IMR-90 (cell line): ENCODE measurements around the gene UNC119. TPM values are rescaled to one million over a fixed set of nuclear protein-coding genes. Genes with fewer than 3 reads are reported as not detected.
A peak's percentile ranks its signal among the peaks of the same experiment; 100 is the strongest.

Experiments
- ATAC-seq: fragments of 200-7000 bp; cut with Tn5 transposase; 2 replicates; pipeline ENCODE4 v1.9.1; 2020; ENCODE audit warnings: low read depth, mild to moderate bottlenecking, moderate library complexity
- BruUV-seq: library from RNA; stranded (reverse); fragments of 400-500 nt; replicated peaks from 2 replicates; lab custom pipeline; 2021; lab: Mats Ljungman, UMichigan
- CTCF ChIA-PET: fragments of 300-600 bp; formaldehyde crosslinking; extraction: SDS; loops from one replicate; lab custom pipeline; 2021; ENCODE audit warnings: antibody characterized with exemption; lab: Yijun Ruan, JAX
- POLR2A ChIA-PET: fragments of 300-600 bp; sonication (Branson Sonifier 250); formaldehyde crosslinking; loops from one replicate; lab custom pipeline; 2022; ENCODE audit warnings: antibody characterized with exemption; ENCODE audit not compliant: unreplicated experiment; lab: Charles Lee
- DNase-seq: peaks from one replicate; pipeline ENCODE4 v3.0.0; 2013
- H2AFZ ChIP-seq: replicated peaks from 2 replicates; pipeline ENCODE3; 2013; ENCODE audit warnings: low read length, mild to moderate bottlenecking; ENCODE audit not compliant: poor library complexity
- H2AK5ac ChIP-seq: 2 replicates; pipeline ENCODE4 v1.6.1; 2013; ENCODE audit warnings: low read depth, low read length, inconsistent platforms
- H2AK9ac ChIP-seq: replicated peaks from 2 replicates; pipeline ENCODE3; 2013; ENCODE audit warnings: mild to moderate bottlenecking, low read depth, low read length, moderate library complexity; ENCODE audit not compliant: poor library complexity
- H2BK120ac ChIP-seq: 2 replicates; pipeline ENCODE4 v1.6.1; 2013; ENCODE audit warnings: low read depth, low read length, inconsistent platforms
- H2BK15ac ChIP-seq: 3 replicates; pipeline ENCODE4 v1.6.1; 2013; ENCODE audit warnings: low read depth, low read length, inconsistent platforms
- H2BK20ac ChIP-seq: 2 replicates; pipeline ENCODE4 v1.6.1; 2013; ENCODE audit warnings: low read depth, mild to moderate bottlenecking, inconsistent platforms, low read length, moderate library complexity
- H2BK5ac ChIP-seq: 2 replicates; pipeline ENCODE4 v1.6.1; 2013; ENCODE audit warnings: mild to moderate bottlenecking, low read depth, low read length, inconsistent platforms; ENCODE audit not compliant: poor library complexity, severe bottlenecking
- H3K14ac ChIP-seq: replicated peaks from 2 replicates; pipeline ENCODE4 v1.6.1; 2013; ENCODE audit warnings: low read depth, low read length, inconsistent platforms
- H3K18ac ChIP-seq: 2 replicates; pipeline ENCODE4 v1.6.1; 2013; ENCODE audit warnings: low read depth, low read length, control low read depth
- H3K23ac ChIP-seq: 2 replicates; pipeline ENCODE4 v1.6.1; 2013; ENCODE audit warnings: low read depth, low read length, inconsistent platforms
- H3K27ac ChIP-seq: 2 replicates; pipeline ENCODE4 v1.5.1; 2013; ENCODE audit warnings: mild to moderate bottlenecking, control low read depth, low read length; ENCODE audit not compliant: insufficient read depth
- H3K27me3 ChIP-seq: 2 replicates; pipeline ENCODE4 v1.6.1; 2013; ENCODE audit warnings: low read length; ENCODE audit not compliant: control insufficient read depth, insufficient read depth
- H3K36me3 ChIP-seq: 2 replicates; pipeline ENCODE4 v1.6.1; 2013; ENCODE audit warnings: low read length, mixed read lengths; ENCODE audit not compliant: control insufficient read depth, insufficient read depth
- H3K4ac ChIP-seq: 2 replicates; pipeline ENCODE4 v1.6.1; 2013; ENCODE audit warnings: low read depth, low read length, inconsistent platforms
- H3K4me1 ChIP-seq: 2 replicates; pipeline ENCODE4 v1.6.1; 2013; ENCODE audit warnings: low read length, mixed read lengths; ENCODE audit not compliant: control insufficient read depth, insufficient read depth
- H3K4me2 ChIP-seq: 2 replicates; pipeline ENCODE4 v1.6.1; 2013; ENCODE audit warnings: low read depth, mild to moderate bottlenecking, control low read depth, low read length, moderate library complexity
- H3K4me3 ChIP-seq: 2 replicates; pipeline ENCODE4 v1.5.1; 2013; ENCODE audit warnings: low read depth, mild to moderate bottlenecking, control low read depth, low read length, moderate library complexity; ENCODE audit not compliant: insufficient read depth
- H3K56ac ChIP-seq: 2 replicates; pipeline ENCODE4 v1.6.1; 2013; ENCODE audit warnings: low read length, inconsistent platforms; ENCODE audit not compliant: insufficient read depth; ENCODE audit errors: extremely low read depth
- H3K79me1 ChIP-seq, 2 experiments: 2 replicates each; pipeline ENCODE4 v1.6.1; 2013; ENCODE audit warnings: low read length in 2 of 2, inconsistent platforms in 1 of 2, low read depth in 1 of 2
- H3K9ac ChIP-seq: 2 replicates; pipeline ENCODE4 v1.6.1; 2013; ENCODE audit warnings: low read depth, low read length, control low read depth
- H3K9me1 ChIP-seq: 2 replicates; pipeline ENCODE4 v1.6.1; 2013; ENCODE audit warnings: low read length, inconsistent platforms; ENCODE audit not compliant: insufficient read depth
- H3K9me3 ChIP-seq: 2 replicates; pipeline ENCODE4 v1.6.1; 2013; ENCODE audit warnings: low read length; ENCODE audit not compliant: control insufficient read depth, insufficient read depth
- H4K20me1 ChIP-seq: 2 replicates; pipeline ENCODE4 v1.6.1; 2013; ENCODE audit warnings: low read length, inconsistent platforms; ENCODE audit not compliant: insufficient read depth
- H4K5ac ChIP-seq: 2 replicates; pipeline ENCODE4 v1.6.1; 2013; ENCODE audit warnings: mild to moderate bottlenecking, low read depth, low read length, control low read depth
- H4K8ac ChIP-seq, 2 experiments: 2 replicates each; pipeline ENCODE4 v1.6.1; 2013; ENCODE audit warnings: low read depth in 2 of 2, low read length in 2 of 2, control low read depth in 1 of 2, inconsistent platforms in 1 of 2
- H4K91ac ChIP-seq: 2 replicates; pipeline ENCODE4 v1.6.1; 2013; ENCODE audit warnings: low read depth, low read length, inconsistent platforms; ENCODE audit not compliant: insufficient read depth
- CEBPB ChIP-seq: IDR thresholded peaks from 2 replicates; pipeline ENCODE4 v1.6.1; 2012; ENCODE audit warnings: low read depth, low read length, improper control_type of control experiment
- FOS ChIP-seq: fragments of 150-350 bp; IDR thresholded peaks from 2 replicates; pipeline ENCODE4 v1.6.1; 2016; ENCODE audit warnings: low read depth, low read length
- MAFK ChIP-seq: IDR thresholded peaks from 2 replicates; pipeline ENCODE4 v1.6.1; 2012; ENCODE audit warnings: low read depth, low read length, improper control_type of control experiment
- MAZ ChIP-seq: IDR thresholded peaks from 2 replicates; pipeline ENCODE4 v1.6.1; 2012; ENCODE audit warnings: low read depth, mild to moderate bottlenecking, low read length, improper control_type of control experiment, moderate library complexity, borderline replicate concordance
- MXI1 ChIP-seq: IDR thresholded peaks from 2 replicates; pipeline ENCODE4 v1.6.1; 2012; ENCODE audit warnings: low read depth, mild to moderate bottlenecking, low read length, moderate library complexity, borderline replicate concordance
- RAD21 ChIP-seq: IDR thresholded peaks from 2 replicates; pipeline ENCODE4 v1.6.1; 2012; ENCODE audit warnings: low read length, improper control_type of control experiment
- RCOR1 ChIP-seq: IDR thresholded peaks from 2 replicates; pipeline ENCODE4 v1.6.1; 2012; ENCODE audit warnings: mild to moderate bottlenecking, low read length, improper control_type of control experiment; ENCODE audit not compliant: insufficient replicate concordance
- RFX5 ChIP-seq: IDR thresholded peaks from 2 replicates; pipeline ENCODE4 v1.8.0; 2012; ENCODE audit warnings: low read depth, mild to moderate bottlenecking, low read length, moderate library complexity
- SMC3 ChIP-seq: fragments of 150-350 bp; IDR thresholded peaks from 2 replicates; pipeline ENCODE4 v1.6.1; 2016; ENCODE audit warnings: low read depth, mild to moderate bottlenecking, antibody characterized with exemption, low read length, moderate library complexity
- WGBS, 2 experiments: methylation state at CpG; one replicate each; pipeline versions ENCODE4 v1.1.5 to v1.1.7; 2013; ENCODE audit warnings: missing lambda C conversion rate in 2 of 2; ENCODE audit not compliant: insufficient read length in 1 of 2; ENCODE audit errors: extremely low coverage in 2 of 2; 5-methylcytosine and 5-hydroxymethylcytosine counted together
- dilution Hi-C: fragments of 300-500 bp; cut with HindIII; formaldehyde crosslinking; loops from one replicate; pipeline ENCODE4 v1.14.3; 2018; ENCODE audit warnings: low sequenced_read_pairs; ENCODE audit not compliant: unreplicated experiment
- in situ Hi-C: fragments of 300-500 bp; cut with MboI; formaldehyde crosslinking; loops from 3 replicates; pipeline ENCODE4 v1.14.3; 2019; ENCODE audit warnings: low sequenced_read_pairs, inconsistent platforms, mixed read lengths
- intact Hi-C: fragments of 100-400 bp; cut with micrococcal nuclease; formaldehyde crosslinking; loops from 2 replicates; pipeline ENCODE4 v1.10.0; 2022
- polyA plus RNA-seq, 3 experiments: library from polyadenylated mRNA; depleted of rRNA; stranded (reverse); fragments of >200 nt; gene quantifications; 2 replicates each; pipeline ENCODE4 v1.2.3, GENCODE V29; 2012; ENCODE audit warnings: low replicate concordance in 1 of 3
- total RNA-seq: library from RNA; depleted of rRNA; stranded (reverse); fragments of >200 nt; gene quantifications from 2 replicates; pipeline ENCODE4 v1.2.3, GENCODE V29; 2012
- TF ChIP-seq, protein P1 (sequence below): fragments of 150-350 bp; IDR thresholded peaks from 2 replicates; pipeline ENCODE4 v1.6.1; 2017; ENCODE audit warnings: mild to moderate bottlenecking, antibody characterized with exemption, low read length, low read depth
- TF ChIP-seq, protein P2 (sequence below): fragments of 150-350 bp; IDR thresholded peaks from 2 replicates; pipeline ENCODE4 v1.6.1; 2016; ENCODE audit warnings: low read depth, mild to moderate bottlenecking, low read length, moderate library complexity, borderline replicate concordance
- TF ChIP-seq, protein P3 (sequence below): conservative IDR thresholded peaks from 2 replicates; pipeline ENCODE4 v1.5.1; 2012; ENCODE audit warnings: mild to moderate bottlenecking, low read depth, low read length, improper control_type of control experiment

UNC119 gene
- total and polyA plus RNA-seq, 2 of the 4 experiments (the other 2 are of a cell fraction) = 22.4 to 57.4 TPM

DNA sequence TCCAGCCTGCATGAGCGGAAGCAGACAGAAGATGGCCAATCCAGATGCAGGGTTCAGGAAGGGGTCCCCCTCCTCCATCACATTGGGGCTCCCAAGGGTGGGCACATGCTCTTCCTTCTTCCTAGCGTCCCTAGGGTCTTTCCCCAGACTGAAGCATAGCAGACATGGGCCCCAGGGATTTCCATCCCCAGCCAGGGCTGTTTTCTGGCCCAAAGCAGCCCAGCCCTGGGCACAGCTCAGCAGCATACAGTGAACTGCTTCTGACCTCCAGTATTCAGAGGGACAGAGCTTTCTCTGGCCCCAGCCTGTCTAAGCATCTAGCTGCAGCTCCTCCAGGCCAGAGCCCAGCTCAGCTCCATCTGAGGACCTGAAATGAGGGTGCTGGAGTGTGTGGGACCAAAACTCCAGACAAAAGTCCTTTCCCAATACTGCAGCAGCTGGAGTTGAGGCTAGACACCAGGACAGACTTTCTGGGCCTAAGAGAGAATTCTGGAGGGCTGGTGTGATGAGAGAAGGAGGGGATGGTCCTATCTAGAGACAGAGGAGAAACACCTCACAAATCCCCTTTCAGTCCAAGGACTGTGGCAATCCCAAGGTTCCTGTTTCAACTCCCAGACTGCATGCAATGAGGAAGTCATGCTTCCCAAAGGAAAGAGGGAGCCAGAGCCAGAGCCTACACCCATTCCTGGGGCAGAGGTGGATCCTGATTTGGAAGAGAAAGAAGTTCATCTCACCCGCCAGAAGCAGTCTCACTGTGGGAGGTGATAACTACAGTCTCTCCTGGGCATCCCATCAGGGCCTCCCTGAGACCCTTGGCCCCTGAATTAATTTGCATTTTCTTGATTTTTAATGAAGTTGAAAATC lies 50.8 kb downstream of the UNC119 start:
- Histone ChIP-seq H3K27ac (no peak overlapping the region), H3K23ac (no peak overlapping the region), H3K4me1 (no peaks in the 10 kb centered on the region), H3K36me3 (no peaks in the 10 kb centered on the region), H2BK20ac (no peak overlapping the region), H3K9me3 (no peaks in the 10 kb centered on the region), H3K14ac (no peak overlapping the region), H4K5ac (no peak overlapping the region), H3K79me1 (no peaks in the 10 kb centered on the region), H3K9me1 (no peaks in the 10 kb centered on the region), H2AFZ (peak overlapping the region; percentile 33), H3K56ac (no peak overlapping the region), H2BK15ac (no peak overlapping the region), H3K4ac (no peak overlapping the region), H2BK5ac (no peak overlapping the region), H2BK120ac (no peak overlapping the region), H2AK9ac (no peak overlapping the region), H3K9ac (no peak overlapping the region), H4K8ac (no peak overlapping the region), H2AK5ac (no peak overlapping the region), H4K91ac (no peak overlapping the region), H3K4me3 (no peak overlapping the region), H4K20me1 (no peaks in the 10 kb centered on the region), H3K27me3 (peaks cover 66% of the 10 kb centered on the region), H3K18ac (no peak overlapping the region), H3K4me2 (no peak overlapping the region)
- ChIA-PET POLR2A (no interaction called here), CTCF (no interaction called here)
- 100% methylated on average over 1 of the region's 3 CpGs; no CpG with 5 or more reads in 1 of the 2 experiments for WGBS, 2 experiments
- TF ChIP-seq RFX5 (no peak), RCOR1 (no peak), MAZ (no peak), CEBPB (no peak), SMC3 (no peak), MXI1 (no peak), FOS (no peak), MAFK (no peak), RAD21 (no peak)
- TF ChIP-seq, protein P1, sequence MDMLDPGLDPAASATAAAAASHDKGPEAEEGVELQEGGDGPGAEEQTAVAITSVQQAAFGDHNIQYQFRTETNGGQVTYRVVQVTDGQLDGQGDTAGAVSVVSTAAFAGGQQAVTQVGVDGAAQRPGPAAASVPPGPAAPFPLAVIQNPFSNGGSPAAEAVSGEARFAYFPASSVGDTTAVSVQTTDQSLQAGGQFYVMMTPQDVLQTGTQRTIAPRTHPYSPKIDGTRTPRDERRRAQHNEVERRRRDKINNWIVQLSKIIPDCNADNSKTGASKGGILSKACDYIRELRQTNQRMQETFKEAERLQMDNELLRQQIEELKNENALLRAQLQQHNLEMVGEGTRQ = no peak
- TF ChIP-seq, protein P2, sequence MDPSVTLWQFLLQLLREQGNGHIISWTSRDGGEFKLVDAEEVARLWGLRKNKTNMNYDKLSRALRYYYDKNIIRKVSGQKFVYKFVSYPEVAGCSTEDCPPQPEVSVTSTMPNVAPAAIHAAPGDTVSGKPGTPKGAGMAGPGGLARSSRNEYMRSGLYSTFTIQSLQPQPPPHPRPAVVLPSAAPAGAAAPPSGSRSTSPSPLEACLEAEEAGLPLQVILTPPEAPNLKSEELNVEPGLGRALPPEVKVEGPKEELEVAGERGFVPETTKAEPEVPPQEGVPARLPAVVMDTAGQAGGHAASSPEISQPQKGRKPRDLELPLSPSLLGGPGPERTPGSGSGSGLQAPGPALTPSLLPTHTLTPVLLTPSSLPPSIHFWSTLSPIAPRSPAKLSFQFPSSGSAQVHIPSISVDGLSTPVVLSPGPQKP = no peak
- TF ChIP-seq, protein P3, sequence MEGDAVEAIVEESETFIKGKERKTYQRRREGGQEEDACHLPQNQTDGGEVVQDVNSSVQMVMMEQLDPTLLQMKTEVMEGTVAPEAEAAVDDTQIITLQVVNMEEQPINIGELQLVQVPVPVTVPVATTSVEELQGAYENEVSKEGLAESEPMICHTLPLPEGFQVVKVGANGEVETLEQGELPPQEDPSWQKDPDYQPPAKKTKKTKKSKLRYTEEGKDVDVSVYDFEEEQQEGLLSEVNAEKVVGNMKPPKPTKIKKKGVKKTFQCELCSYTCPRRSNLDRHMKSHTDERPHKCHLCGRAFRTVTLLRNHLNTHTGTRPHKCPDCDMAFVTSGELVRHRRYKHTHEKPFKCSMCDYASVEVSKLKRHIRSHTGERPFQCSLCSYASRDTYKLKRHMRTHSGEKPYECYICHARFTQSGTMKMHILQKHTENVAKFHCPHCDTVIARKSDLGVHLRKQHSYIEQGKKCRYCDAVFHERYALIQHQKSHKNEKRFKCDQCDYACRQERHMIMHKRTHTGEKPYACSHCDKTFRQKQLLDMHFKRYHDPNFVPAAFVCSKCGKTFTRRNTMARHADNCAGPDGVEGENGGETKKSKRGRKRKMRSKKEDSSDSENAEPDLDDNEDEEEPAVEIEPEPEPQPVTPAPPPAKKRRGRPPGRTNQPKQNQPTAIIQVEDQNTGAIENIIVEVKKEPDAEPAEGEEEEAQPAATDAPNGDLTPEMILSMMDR = no peak
- in situ Hi-C loops = no loop called here
- no TSS peak for BruUV-seq
- intact Hi-C loops = no loop called here
- dilution Hi-C loops = no loop called here
- no peak for DNase-seq
- no peak for ATAC-seq
